ENCODE data around the gene USP40. TPM values are rescaled to one million over a fixed set of nuclear protein-coding genes. Genes with fewer than 3 reads are reported as not detected.
A peak's percentile ranks its signal among the peaks of the same experiment; 100 is the strongest.

Gene USP40
- total RNA-seq, 1 experiment from 2014 or later = 28.0 TPM

DNA sequence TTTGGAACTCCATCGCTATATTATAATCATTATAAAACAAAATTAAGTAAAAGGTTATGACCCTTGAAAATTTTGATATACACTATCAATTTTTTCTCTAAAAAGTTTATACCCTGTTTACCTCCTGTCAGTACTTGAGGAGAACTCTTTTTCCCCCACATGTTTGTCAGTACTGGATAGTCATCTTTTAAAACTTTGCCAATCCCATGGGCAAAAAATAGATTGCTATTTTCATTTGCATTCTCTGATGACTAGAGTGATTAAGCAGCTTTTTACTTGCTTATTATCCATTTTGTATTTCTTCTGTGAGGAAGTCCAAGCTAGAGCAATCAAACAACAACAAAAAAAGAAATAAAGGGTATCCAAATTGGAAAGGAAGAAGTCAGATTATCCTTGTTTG, 135.9 kb downstream of the USP40 start:
- no peak for DNase-seq (ENCODE audit: low read depth)

GRCh38 chr2:233430081-233430480, 136.5 kb downstream of the USP40 start:
- no peak for DNase-seq (ENCODE audit: low read depth)

DNA sequence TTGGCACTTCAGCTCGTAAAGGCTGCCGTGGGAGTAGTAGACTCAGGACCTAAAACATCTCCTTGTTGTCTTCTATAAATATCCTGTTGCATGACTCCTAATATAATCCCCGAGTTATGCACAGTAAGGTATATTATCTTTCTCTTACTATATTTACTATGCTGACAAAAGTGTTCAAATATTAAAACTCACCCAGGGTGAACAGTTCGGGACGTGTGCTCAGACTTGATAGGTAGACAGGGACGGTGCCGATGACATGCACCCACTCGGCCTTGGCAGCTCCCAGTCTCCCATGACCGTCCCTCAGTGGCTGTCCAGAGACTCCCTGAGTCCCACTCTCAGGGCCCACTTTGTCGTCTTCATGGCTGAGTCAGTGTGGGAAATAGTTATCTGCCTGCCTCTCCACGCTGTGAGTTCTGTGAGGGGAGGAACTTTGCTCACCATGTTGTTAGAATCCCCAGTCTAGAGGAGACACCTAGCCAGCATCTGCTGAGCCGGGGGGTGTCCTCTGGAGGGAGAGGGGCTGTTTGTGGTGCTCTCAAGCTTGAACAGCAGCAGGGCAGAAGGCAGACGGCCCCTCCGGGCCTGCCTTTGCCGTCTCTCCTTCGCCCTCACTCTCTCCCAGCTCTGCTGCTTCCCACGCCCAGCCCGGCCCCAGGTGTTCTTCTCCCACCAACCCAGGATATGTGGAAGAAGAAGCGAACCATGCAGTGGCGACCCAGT, 137.2 kb downstream of the USP40 start:
- DNase-seq (ENCODE audit: low read depth) = no peak

GRCh38 chr2:233428438-233428837, 138.1 kb downstream of the USP40 start:
- DNase-seq (ENCODE audit: low read depth) = no peak

DNA sequence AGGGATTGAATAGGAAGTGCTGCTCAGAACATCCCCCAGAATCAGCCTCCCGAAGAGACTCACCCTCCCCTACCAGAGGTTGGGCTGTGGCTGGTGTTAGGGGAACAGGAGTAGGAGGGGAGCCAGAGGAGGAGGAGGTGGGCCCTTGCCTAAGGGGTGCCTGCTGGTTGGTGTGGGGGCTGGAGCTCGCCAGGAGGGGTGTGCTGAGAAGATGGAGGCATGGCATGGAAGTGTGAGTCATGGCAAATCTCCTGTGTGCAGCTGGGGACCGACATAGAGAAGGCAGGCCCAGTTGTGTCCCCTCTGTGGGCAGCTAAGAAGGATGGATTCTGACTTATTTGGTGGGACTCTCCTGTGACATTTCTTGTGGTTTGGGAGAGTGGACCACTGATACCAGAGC, 138.6 kb downstream of the USP40 start:
- no peak for DNase-seq (ENCODE audit: low read depth)

DNA sequence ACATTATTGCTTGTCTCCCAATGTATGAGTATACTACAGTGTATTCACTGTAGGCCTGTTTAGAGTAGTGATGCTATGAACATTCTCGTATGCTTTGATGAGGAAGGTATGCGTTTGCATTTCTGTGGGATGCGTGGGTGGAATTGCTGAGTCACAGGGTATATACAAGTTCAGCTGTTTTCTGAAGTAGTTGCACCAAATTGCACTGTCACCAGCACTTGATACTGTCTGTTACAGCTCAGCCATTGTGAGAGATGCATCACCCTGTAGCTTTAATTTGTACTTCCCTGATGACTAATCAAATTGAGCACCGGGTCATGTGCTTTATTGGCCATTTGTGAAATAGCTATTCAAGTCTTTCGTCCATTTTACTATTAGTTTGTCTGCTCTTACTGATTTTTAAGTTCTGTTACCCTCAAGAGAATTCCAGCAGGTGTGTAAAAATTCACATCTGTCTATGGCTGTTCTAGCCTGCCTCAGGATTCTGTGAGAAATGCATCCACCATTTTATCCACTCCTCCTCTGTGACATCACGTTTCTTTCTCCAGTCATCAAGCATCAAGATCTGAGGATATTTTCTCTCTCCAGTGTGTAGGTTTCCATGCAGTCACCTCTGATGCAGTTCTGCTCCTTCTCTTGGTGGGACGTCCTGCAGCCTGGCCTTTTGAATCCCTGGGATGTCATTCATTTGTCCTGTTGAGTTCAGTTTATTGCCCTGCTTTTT, 139.8 kb downstream of the USP40 start:
- DNase-seq (ENCODE audit: low read depth) = peak; percentile 95

Other genes with a start within 250 kb of the USP40 start
- 14.1 and 14.8 TPM in 2 replicates for gene DGKD, start 212.3 kb downstream of the USP40 start, total RNA-seq (2014; rRNA removed; shearing (Covaris generic))
- not detected in 2 replicates for gene UGT1A8, start 50.9 kb upstream of the USP40 start, total RNA-seq (2014; rRNA removed; shearing (Covaris generic))
- not detected in 2 replicates for gene UGT1A10, start 69.7 kb upstream of the USP40 start, total RNA-seq (2014; rRNA removed; shearing (Covaris generic))
- gene UGT1A9, start 105.1 kb upstream of the USP40 start, total RNA-seq (2014; rRNA removed; shearing (Covaris generic)) = not detected in 2 replicates
- gene UGT1A7, start 115.1 kb upstream of the USP40 start, total RNA-seq (2014; rRNA removed; shearing (Covaris generic)) = not detected in 2 replicates
- gene UGT1A6, start 126.1 kb upstream of the USP40 start, total RNA-seq (2014; rRNA removed; shearing (Covaris generic)) = not detected in 2 replicates
- gene UGT1A5, start 146.1 kb upstream of the USP40 start, total RNA-seq (2014; rRNA removed; shearing (Covaris generic)) = not detected in 2 replicates
- gene UGT1A4, start 152.0 kb upstream of the USP40 start, total RNA-seq (2014; rRNA removed; shearing (Covaris generic)) = not detected in 2 replicates
- not detected in 2 replicates for gene UGT1A3, start 162.3 kb upstream of the USP40 start, total RNA-seq (2014; rRNA removed; shearing (Covaris generic))
- not detected in 2 replicates for gene UGT1A1, start 193.5 kb upstream of the USP40 start, total RNA-seq (2014; rRNA removed; shearing (Covaris generic))
- gene MROH2A, start 211.5 kb upstream of the USP40 start, total RNA-seq (2014; rRNA removed; shearing (Covaris generic)) = not detected in 2 replicates